GM10266 (cell line): ENCODE results near the gene LMAN1.
A peak's percentile ranks its signal among the peaks of the same experiment; 100 is the strongest.

Experiments used
- DNase-seq: peaks from one replicate; pipeline ENCODE4 v3.0.0; 2012; ENCODE audit errors: extremely low spot score
- CTCF ChIP-seq: IDR thresholded peaks from 2 replicates; pipeline ENCODE4 v1.5.1; 2012; ENCODE audit warnings: mild to moderate bottlenecking, low read depth; ENCODE audit not compliant: control insufficient read depth, insufficient read depth; ENCODE audit errors: missing control alignments

LMAN1 gene, protein sequence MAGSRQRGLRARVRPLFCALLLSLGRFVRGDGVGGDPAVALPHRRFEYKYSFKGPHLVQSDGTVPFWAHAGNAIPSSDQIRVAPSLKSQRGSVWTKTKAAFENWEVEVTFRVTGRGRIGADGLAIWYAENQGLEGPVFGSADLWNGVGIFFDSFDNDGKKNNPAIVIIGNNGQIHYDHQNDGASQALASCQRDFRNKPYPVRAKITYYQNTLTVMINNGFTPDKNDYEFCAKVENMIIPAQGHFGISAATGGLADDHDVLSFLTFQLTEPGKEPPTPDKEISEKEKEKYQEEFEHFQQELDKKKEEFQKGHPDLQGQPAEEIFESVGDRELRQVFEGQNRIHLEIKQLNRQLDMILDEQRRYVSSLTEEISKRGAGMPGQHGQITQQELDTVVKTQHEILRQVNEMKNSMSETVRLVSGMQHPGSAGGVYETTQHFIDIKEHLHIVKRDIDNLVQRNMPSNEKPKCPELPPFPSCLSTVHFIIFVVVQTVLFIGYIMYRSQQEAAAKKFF

GRCh38 chr18:59358712-59359575, at the start of gene LMAN1:
TSS of gene LMAN1 (minus strand) at chr18:59359265. CDS start at chr18:59359244, 21 bp downstream.
- DNase-seq: peak; percentile 96
- TF ChIP-seq CTCF: no peak

- TF ChIP-seq CTCF: peak; percentile 86
- peak; percentile 84 for DNase-seq
These were observed 43.5 kb upstream of the LMAN1 start for GRCh38 chr18:59402432-59403090.

GRCh38 chr18:59400407-59400806, 41.3 kb upstream of the LMAN1 start:
- no peak for DNase-seq
- TF ChIP-seq CTCF: no peak

DNA sequence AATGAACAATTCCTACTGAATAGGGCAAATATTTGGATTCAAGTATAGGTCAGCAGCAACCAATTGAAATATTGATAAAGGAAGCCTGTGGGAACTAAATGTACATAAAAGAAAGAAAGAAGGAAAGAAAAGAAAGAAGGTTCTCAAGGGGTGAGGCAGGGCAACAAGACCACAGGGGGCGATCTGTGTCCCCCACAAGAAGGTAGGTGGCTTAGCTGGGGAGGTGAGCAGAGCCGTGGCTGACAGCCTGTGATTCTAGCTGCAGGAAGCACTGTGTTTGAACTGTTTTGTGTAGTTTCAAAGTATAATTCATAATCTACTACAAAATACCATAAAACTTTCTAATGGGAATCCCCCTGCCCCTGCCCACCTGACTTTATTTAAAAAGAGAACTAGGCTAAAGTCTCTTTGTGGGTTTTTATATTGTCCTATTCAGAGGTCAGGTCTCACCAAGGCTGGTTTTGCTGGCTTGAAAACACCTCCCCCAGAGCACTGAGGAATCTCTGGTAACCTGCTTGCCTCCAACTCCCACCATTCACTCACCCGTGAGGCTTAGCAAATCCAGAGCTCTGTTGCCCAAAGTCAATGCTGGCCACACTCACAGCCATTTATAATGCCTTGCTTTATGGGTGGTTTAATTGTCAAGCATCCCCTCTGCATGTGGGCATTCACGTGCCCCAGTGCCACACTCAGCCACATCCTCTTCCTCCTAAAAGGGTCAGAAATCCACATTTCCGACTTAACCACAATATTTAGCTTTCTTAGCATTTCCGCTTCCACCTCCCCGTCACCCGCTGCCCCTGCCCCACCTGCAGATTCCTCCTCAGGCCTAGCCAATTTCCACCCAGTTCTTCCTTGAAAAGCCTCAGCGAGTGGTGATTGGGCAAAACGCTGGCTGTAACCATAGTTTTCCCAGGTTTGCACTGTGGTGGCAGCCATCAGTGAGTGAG, 36.4 kb upstream of the LMAN1 start:
- TF ChIP-seq CTCF: no peak
- DNase-seq: no peak

DNA sequence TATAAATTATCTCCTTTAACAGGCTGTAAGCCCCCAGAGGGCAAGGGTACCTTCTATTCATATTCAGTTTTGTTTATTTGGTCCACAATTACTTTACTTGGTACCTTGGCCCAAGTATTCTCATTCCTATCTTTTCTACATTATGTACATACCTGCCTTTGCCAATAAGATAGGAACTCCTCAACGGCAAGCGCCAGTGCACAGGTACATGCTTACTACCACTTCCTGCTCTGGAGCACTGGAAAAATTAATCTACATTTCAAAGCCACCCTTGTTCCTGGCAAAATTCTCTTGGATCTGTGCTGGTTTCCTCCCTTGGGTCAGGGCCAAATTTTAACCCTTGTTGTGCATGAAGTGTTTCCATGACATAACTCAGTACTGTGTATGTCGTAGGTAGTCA, 34.3 kb upstream of the LMAN1 start:
- no peak for DNase-seq
- no peak for TF ChIP-seq CTCF

DNA sequence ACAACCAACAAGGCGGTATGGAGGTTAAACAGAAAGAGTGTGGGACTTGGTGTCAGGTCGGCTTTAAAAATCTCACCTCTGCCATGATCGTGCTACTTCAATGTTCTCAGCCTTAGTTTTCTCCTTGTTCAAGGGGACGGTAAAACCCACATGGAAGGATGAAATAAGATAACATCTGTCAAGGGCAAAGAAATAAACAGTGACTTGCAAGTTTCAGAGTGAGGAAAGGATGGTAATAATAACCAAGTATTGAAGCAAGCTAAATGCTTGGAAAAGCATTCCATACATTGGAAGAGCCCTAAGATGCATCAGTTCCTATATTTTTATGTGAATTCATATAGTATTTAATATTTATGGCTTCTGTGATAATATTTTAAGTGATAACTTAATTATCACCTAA, 29.8 kb upstream of the LMAN1 start:
- DNase-seq: no peak
- no peak for TF ChIP-seq CTCF
